Measurements from ENCODE around the gene CRYGS.
A peak's percentile ranks its signal among the peaks of the same experiment; 100 is the strongest.
"Not testable (repeated sequence)": the region's sequence is repeated elsewhere in the genome, so short reads cannot be mapped to it uniquely, and the experiment has no call there.

The CRYGS gene

DNA sequence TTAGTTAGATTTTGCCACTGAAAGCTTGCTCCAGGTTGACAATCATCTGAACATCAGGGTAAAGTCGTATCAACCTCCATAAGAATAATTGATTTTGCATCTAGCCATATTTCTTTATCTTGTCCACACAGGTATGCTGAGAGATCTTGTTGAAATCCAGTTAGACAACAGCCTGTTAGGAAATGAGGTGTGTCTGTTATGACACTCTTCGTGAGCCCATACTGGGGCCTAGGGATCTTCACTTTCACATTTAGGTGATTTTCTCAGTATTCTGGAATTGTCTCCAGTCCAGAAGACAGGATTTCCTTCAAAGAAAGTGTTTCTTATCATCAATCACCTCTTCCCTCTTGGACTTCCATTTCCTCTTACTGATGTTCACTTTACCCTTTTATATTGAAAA lies 44.5 kb upstream of the CRYGS start:
- peak in 1 of 2 donors; percentile 25 for DNase-seq (ENCODE audit: low read depth in 2 of 2)
- no peak overlapping the region for H3K4me3 ChIP-seq (replicated peaks in 1 of 2; ENCODE audit: low read depth in 2 of 2, low read length in 2 of 2)
- TF ChIP-seq, protein P1, sequence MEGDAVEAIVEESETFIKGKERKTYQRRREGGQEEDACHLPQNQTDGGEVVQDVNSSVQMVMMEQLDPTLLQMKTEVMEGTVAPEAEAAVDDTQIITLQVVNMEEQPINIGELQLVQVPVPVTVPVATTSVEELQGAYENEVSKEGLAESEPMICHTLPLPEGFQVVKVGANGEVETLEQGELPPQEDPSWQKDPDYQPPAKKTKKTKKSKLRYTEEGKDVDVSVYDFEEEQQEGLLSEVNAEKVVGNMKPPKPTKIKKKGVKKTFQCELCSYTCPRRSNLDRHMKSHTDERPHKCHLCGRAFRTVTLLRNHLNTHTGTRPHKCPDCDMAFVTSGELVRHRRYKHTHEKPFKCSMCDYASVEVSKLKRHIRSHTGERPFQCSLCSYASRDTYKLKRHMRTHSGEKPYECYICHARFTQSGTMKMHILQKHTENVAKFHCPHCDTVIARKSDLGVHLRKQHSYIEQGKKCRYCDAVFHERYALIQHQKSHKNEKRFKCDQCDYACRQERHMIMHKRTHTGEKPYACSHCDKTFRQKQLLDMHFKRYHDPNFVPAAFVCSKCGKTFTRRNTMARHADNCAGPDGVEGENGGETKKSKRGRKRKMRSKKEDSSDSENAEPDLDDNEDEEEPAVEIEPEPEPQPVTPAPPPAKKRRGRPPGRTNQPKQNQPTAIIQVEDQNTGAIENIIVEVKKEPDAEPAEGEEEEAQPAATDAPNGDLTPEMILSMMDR (IDR thresholded peaks at IDR 0.05; ENCODE audit: low read depth, low read length) = no peak

DNA sequence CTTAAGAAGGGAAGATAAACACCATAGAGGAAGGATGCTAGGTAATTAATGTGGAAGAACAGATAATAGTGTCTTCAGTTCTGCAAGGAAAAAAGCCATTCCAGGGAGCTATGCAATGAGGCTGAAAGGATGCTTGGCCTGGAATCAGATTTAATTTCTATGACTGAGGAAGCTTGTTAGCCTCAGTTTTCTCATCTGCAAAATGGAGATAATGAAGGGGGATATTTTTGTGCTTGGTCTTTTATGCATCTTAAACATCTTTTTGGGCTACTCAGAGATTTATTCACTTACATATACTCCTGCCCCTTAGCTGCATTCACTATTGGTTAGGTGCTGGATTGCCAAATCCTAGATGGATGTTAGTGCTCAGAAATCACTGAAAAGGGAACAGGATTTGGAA lies 43.0 kb upstream of the CRYGS start:
- DNase-seq (ENCODE audit: low read depth in 2 of 2) = no peak
- H3K4me3 ChIP-seq (replicated peaks in 1 of 2; ENCODE audit: low read depth in 2 of 2, low read length in 2 of 2) = no peak overlapping the region
- TF ChIP-seq, protein P1 (IDR thresholded peaks at IDR 0.05; ENCODE audit: low read depth, low read length) = no peak

DNA sequence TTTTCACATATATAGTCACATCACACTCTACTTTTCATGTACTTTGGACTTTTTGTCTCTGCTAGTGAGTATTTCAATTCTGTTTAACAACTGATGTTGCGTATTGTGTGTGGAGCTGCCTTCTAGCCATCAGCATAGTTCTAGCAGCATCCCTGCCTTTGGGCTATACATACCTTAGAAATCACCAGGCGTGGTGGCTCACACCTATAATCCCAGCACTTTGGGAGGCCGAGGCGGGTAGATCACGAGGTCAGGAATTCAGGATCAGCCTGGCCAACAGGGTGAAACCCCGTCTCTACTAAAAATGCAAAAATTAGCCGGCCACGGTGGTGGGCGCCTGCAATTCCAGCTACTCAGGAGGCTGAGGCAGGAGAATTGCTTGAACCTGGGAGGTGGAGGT lies 42.1 kb upstream of the CRYGS start:
- not testable (repeated sequence) for H3K4me3 ChIP-seq (replicated peaks in 1 of 2; ENCODE audit: low read depth in 2 of 2, low read length in 2 of 2); DNase-seq (ENCODE audit: low read depth in 2 of 2)

DNA sequence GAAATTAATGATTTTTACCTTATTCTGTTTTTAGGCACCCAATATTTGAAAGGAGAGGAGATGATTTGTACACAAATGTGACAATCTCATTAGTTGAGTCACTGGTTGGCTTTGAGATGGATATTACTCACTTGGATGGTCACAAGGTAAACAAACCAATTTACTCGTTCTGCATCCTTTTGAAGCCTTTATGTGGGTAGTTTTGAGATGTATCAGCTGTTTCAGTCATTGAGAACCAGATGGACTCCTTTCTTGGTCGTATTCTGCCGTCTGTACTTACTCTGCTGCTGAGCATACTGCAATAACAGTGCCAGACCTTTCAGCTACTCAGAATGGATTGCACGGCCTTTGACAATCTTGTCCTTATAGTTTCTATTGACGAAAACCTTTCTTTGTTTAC lies 39.7 kb upstream of the CRYGS start:
- TF ChIP-seq, protein P1 (IDR thresholded peaks at IDR 0.05; ENCODE audit: low read depth, low read length) = no peak
- H3K4me3 ChIP-seq (replicated peaks in 1 of 2; ENCODE audit: low read depth in 2 of 2, low read length in 2 of 2) = no peak overlapping the region
- DNase-seq (ENCODE audit: low read depth in 2 of 2) = peak in 1 of 2 donors; percentile 53

DNA sequence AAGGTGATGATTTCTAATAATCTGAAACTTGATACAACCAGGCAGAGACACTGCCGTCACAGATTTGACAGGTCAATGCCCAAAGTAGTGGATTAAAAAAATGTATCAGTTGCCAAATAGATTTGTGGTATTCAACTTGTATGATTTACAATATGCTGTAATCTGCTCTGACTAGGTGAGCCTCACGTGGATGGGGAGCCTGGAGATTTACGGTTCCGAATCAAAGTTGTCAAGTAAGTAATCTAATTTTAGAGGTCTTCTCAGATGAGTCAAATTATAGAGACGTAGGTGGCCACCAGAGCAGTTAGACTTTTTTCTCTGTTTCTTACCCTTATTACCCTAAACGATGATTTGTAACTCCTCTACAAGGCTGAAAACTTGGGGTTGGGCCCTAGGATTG lies 38.4 kb upstream of the CRYGS start:
- TF ChIP-seq, protein P1 (IDR thresholded peaks at IDR 0.05; ENCODE audit: low read depth, low read length) = no peak
- DNase-seq (ENCODE audit: low read depth in 2 of 2) = no peak
- H3K4me3 ChIP-seq (replicated peaks in 1 of 2; ENCODE audit: low read depth in 2 of 2, low read length in 2 of 2) = no peak overlapping the region

DNA sequence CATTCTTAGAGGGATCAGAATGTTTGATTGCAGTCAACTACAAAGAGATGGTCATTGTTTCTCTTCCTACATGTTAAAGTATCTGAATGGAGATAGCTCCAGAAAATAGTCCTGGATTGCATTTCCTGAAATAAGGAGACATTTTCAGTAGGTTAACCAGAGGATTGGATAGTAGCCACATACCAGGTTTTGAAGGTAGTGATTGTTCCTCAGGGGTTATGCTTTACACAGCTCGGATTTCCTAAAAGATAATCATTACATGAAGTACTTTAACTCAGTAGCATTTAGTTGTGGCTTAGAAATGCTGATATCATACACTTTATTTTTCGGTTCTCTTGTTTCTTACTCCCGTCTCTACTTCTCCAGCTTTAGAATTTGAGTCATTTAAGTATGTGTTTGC lies 36.6 kb upstream of the CRYGS start:
- no peak for DNase-seq (ENCODE audit: low read depth in 2 of 2)
- no peak overlapping the region for H3K4me3 ChIP-seq (replicated peaks in 1 of 2; ENCODE audit: low read depth in 2 of 2, low read length in 2 of 2)
- TF ChIP-seq, protein P1 (IDR thresholded peaks at IDR 0.05; ENCODE audit: low read depth, low read length) = no peak

DNA sequence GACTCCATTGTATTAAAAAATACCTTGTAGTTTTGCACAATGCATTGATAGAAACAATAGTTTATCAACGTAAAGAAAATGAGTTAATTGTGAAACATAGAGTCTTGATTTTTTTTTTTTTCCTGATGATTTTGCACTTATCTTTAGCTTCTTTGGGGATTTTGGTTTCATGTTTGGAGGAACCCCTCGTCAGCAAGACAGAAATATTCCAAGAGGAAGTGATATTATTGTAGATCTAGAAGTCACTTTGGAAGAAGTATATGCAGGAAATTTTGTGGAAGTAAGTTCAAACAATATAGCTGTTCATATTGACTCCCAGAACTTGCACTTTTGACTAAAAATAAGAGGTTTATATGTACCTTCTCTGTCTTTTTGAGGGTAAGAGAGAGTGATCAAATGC lies 33.3 kb upstream of the CRYGS start:
- DNase-seq (ENCODE audit: low read depth in 2 of 2) = no peak
- H3K4me3 ChIP-seq (replicated peaks in 1 of 2; ENCODE audit: low read depth in 2 of 2, low read length in 2 of 2) = no peak overlapping the region
- TF ChIP-seq, protein P1 (IDR thresholded peaks at IDR 0.05; ENCODE audit: low read depth, low read length) = no peak

Data from cardiac fibroblast (primary cell).